ENCODE measurements around the gene AFF3. TPM values are rescaled to one million over a fixed set of nuclear protein-coding genes. Genes with fewer than 3 reads are reported as not detected.

AFF3 gene
- total and polyA plus RNA-seq, 10 of the 15 experiments (the other 5 are each of a cell fraction or from before 2014, with no cell fraction given): 0.26 to 5.5 (median 3.0) TPM

- FAIRE-seq (no peak), ATAC-seq (no peak), DNase-seq (ENCODE audit: low read depth, low spot score) (no peak)
- WGBS (ENCODE audit: insufficient coverage, insufficient replicate concordance, low lambda C conversion rate, missing lambda C conversion rate): 25% methylated on average over 4 of the region's 4 CpGs
- CTCF ChIA-PET: no interaction called here
- BruUV-seq (replicated peaks): no TSS peak
- Histone ChIP-seq H3K27me3 (replicated peaks in 1 of 2; ENCODE audit: control insufficient read depth in 2 of 2, insufficient read depth in 2 of 2, low read length in 1 of 2) (no peaks in the 10 kb centered on the region), H3K27ac (ENCODE audit: control insufficient read depth, insufficient read depth) (no peak overlapping the region), H3K4me1 (ENCODE audit: control insufficient read depth, insufficient read depth, low read length) (no peaks in the 10 kb centered on the region), H3K9ac (ENCODE audit: control insufficient read depth, insufficient read depth, low read length) (no peak overlapping the region), H3K79me2 (ENCODE audit: control insufficient read depth, insufficient read depth, low read length) (no peaks in the 10 kb centered on the region), H3K4me3 (no peak overlapping the region), H3K9me3 (replicated peaks; ENCODE audit: control insufficient read depth, insufficient read depth, low read length) (no peaks in the 10 kb centered on the region), H3K36me3 (ENCODE audit: control insufficient read depth in 2 of 2, insufficient read depth in 2 of 2, low read length in 1 of 2) (no peaks in the 10 kb centered on the region), H4K20me1 (ENCODE audit: control insufficient read depth, insufficient read depth) (no peaks in the 10 kb centered on the region), H3K4me2 (ENCODE audit: control insufficient read depth, insufficient read depth) (no peak overlapping the region), H2AFZ (ENCODE audit: control insufficient read depth, low read depth, low read length) (no peak overlapping the region)
- intact Hi-C loops (cut with micrococcal nuclease; ENCODE audit: unreplicated experiment) (no loop called here), in situ Hi-C loops (cut with MboI) (no loop called here)
- RAD21 ChIA-PET (ENCODE audit: unreplicated experiment): no interaction called here
- POLR2A ChIA-PET: no interaction called here
- SMC1A ChIA-PET (ENCODE audit: uncharacterized antibody, unreplicated experiment): no interaction called here
- no peak for TF ChIP-seq SIX5 (IDR thresholded peaks at IDR 0.05; ENCODE audit: low read depth, low read length, severe bottlenecking)
- no peak for TF ChIP-seq PRDM15 (CRISPR knock-in tag; IDR thresholded peaks at IDR 0.05)
- TF ChIP-seq SREBF2 (IDR thresholded peaks at IDR 0.05; ENCODE audit: low read length): no peak
- TF ChIP-seq CEBPB (IDR thresholded peaks at IDR 0.05; ENCODE audit: borderline replicate concordance in 1 of 2, low read depth in 2 of 2, low read length in 2 of 2): no peak
- no peak for TF ChIP-seq DPF2 (IDR thresholded peaks at IDR 0.05)
- no peak for TF ChIP-seq BCLAF1 (IDR thresholded peaks at IDR 0.05)
- TF ChIP-seq, protein P1, sequence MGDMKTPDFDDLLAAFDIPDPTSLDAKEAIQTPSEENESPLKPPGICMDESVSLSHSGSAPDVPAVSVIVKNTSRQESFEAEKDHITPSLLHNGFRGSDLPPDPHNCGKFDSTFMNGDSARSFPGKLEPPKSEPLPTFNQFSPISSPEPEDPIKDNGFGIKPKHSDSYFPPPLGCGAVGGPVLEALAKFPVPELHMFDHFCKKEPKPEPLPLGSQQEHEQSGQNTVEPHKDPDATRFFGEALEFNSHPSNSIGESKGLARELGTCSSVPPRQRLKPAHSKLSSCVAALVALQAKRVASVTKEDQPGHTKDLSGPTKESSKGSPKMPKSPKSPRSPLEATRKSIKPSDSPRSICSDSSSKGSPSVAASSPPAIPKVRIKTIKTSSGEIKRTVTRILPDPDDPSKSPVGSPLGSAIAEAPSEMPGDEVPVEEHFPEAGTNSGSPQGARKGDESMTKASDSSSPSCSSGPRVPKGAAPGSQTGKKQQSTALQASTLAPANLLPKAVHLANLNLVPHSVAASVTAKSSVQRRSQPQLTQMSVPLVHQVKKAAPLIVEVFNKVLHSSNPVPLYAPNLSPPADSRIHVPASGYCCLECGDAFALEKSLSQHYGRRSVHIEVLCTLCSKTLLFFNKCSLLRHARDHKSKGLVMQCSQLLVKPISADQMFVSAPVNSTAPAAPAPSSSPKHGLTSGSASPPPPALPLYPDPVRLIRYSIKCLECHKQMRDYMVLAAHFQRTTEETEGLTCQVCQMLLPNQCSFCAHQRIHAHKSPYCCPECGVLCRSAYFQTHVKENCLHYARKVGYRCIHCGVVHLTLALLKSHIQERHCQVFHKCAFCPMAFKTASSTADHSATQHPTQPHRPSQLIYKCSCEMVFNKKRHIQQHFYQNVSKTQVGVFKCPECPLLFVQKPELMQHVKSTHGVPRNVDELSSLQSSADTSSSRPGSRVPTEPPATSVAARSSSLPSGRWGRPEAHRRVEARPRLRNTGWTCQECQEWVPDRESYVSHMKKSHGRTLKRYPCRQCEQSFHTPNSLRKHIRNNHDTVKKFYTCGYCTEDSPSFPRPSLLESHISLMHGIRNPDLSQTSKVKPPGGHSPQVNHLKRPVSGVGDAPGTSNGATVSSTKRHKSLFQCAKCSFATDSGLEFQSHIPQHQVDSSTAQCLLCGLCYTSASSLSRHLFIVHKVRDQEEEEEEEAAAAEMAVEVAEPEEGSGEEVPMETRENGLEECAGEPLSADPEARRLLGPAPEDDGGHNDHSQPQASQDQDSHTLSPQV (IDR thresholded peaks at IDR 0.05): no peak
- TF ChIP-seq CUX1 (IDR thresholded peaks at IDR 0.05; ENCODE audit: insufficient replicate concordance, low read depth, low read length): no peak
These were observed 264.4 kb downstream of the AFF3 start for GRCh38 chr2:99877963-99878362.

All from GM12878 (cell line).